Activated CD4-positive, CD25-positive, alpha-beta regulatory T cell treated with anti-CD3 and anti-CD28 coated beads, Interleukin-2, amount 50 U/mL, for 24 hours (primary cell): Measurements from ENCODE around the gene ANO5.
A peak's percentile ranks its signal among the peaks of the same experiment; 100 is the strongest.
"Not testable (repeated sequence)": the region's sequence is repeated elsewhere in the genome, so short reads cannot be mapped to it uniquely, and the experiment has no call there.

Source experiments
- ATAC-seq, 2 donors: fragments of 150-1000 bp; cut with Tn5 transposase; one replicate each; pipeline ENCODE4 v1.10.0; 2021; ENCODE audit warnings: mild to moderate bottlenecking in 1 of 2, moderate library complexity in 1 of 2

The ANO5 gene

DNA sequence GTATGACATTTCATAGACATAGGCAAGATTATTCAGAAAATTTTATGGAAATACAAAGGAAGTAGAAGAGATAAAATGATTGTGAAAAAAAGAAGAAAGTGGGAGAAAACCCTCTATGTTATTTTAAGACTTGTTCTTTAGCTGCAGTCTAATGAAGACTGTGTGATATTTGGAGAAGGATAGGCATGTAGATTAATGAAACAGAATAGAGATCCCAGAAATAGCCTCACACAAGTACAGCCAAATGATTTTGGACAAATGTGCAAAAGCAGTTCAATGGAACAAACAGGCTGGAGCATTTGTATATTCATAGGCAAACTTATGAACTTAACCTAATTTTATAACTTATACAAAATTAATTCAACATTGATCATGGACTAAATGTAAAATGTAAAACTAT, 14.3 kb downstream of the ANO5 start:
- ATAC-seq, result no peak

GRCh38 chr11:22208151-22208858, 15.4 kb downstream of the ANO5 start:
- ATAC-seq, result no peak

DNA sequence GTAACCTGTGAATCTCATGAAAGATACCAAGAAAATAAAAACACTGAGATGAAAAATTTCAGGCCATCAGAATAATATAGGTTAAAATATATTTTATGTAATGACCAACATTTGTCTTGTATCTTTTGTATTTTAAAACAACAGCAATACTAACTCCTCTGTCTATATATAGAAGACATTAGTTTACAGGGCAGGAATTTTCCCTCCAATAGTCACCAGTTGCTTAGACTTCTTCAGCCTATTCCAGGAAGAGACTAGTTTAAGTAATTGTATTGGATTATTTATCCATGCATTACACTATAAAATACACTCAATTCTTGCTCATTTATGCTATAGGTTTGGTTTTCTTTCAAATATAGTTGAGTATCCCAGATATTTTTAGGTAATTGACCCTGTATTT, 24.1 kb downstream of the ANO5 start:
- no peak for ATAC-seq

DNA sequence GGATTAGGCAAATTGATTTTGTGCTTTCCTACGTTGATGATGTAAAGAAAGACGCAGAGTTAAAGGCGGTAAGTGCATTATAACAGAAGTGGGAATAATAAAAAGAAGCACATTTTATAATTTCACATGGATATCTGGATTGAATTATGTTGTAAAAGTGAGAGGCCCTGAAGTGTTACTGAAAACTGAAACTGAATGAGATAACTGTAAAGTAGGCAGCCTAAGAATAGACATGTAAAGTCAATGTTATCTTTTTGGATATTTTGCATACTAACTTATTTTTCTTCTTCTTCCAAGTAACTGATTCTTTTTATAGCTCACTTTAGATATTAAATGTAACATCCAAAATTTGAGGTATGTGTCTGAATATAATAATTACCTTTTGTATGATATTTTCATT, 28.3 kb downstream of the ANO5 start:
- ATAC-seq, result no peak

DNA sequence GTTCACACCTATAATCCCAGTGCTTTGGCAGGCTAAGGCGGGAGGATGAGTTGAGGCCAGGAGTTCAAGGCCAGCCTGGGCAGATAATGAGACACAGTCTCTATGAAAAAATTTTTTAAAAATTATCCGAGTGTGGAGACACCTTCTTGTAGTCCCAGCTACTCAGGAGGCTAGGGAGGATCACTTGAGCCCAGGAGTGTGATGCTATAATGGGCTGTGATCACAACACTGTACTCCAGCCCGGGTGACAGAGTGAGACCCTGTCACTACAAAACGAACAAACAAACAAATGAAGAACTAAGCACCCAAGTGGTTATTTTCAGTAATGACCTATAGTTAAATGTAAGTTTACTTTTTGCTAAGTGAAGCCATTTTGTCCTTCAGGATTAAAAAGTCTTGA, 32.3 kb downstream of the ANO5 start:
- ATAC-seq, result no peak

DNA sequence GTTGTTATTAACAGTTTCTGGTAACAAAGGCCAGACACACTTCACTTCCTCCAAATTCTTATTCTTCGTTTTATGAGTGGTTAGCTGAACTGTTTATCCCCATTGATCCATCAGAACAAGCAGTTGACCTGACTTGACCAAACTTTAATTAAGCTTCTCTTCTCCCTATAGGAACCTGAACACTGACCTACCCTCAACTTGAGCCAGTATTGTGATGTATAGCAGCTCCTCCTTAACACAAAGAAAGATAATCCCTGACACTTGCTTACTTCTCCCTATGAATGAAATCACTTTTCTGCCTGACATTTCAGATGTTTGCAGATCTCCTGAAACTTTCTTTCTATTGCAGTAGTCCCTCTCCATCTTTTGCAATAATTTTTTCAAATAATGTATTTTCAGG, 41.9 kb downstream of the ANO5 start:
- ATAC-seq, result no peak

DNA sequence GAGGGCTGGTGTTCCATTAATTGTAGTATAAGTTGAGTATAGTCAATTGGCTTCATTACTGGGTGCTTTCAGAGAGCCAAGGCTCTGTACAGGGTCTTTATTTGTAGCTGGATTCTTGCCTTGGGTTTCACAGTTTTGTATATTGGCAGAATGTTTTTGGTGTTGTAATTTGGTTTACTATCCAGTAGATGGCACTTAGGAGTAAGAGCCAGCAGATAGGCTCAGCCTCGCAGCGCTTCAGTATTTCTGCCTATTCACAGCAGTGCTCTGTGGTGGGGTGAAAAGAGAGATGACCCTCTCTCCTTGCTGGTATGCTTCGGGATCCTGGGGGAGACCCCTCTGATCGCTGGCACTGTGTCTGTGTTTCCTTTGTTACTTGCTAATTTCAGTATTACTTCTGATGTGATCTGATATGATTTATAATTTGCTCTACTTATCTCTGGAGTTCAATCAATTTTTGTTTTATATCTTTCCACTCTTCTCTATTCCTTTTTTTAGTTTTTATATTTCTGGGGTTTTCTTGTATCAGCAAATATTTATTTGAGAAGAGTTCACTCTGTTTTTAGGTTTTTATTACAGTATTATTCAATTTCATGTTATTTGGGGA, 52.2 kb downstream of the ANO5 start:
- peak; percentile 38 to 44 for ATAC-seq

- no peak for ATAC-seq
These were observed 54.1 kb downstream of the ANO5 start for GRCh38 chr11:22246992-22247391.

DNA sequence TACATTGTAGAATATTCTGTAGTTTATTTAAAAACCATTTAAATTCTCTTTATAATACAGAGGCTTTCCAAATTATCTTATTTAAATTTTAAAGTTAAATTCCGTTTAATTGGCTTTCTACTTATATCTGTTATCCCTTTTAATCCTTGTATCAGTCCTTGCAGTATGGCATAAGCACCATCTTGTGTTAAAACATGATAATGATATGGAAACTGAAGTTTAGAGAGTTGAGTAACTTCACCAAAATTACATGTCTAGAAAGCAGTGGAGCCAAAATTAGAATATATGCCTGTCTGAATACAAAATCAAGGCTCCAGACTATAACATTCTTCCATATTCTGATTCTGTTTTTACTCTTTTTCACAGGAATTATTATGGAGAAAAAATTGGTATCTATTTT, 57.0 kb downstream of the ANO5 start:
- ATAC-seq, result no peak

GRCh38 chr11:22256876-22257275, 64.0 kb downstream of the ANO5 start:
- no peak for ATAC-seq

GRCh38 chr11:22263613-22264012, 70.7 kb downstream of the ANO5 start:
- no peak for ATAC-seq

- ATAC-seq, result not testable (repeated sequence)
These were observed 76.2 kb downstream of the ANO5 start for GRCh38 chr11:22268983-22269624.

DNA sequence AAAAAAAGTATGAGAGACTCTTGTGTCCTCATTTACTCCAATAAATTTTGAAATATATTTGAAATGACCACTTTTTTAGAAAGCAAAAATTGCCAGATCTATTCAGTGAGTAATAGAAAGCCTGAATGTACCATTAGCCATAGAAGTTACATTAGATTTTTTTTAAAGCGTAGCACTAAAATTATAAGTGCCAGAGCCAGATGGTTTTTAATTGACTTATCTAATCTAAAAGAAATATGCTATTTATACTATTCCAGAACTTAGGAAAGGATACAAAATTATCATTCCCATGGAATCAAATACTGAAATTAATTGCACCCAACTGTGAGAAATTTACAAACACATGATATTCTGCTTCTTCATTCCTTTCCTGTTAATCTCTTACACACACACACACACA, 80.9 kb downstream of the ANO5 start:
- no peak for ATAC-seq

GRCh38 chr11:22275600-22275999, 82.7 kb downstream of the ANO5 start:
- no peak for ATAC-seq

DNA sequence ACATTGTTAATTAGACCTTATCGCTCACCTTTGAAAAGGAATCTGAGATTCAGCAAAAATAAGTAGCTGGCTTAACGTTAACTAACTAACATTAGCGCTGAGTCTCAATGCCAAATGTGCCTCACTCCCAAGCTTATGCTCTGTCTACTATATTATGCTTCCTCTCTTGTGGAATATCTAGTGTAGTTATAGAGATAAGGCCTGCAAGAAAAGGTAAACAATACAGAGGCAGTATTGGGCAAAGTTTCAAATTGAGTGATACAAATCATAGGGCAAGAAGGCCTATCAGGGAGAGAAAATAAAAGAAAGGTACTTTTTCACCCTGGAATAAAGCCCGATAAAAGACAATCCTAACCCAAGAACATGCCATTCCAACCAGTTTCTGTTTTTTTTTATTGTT, 83.7 kb downstream of the ANO5 start:
- no peak for ATAC-seq

- not testable (repeated sequence) for ATAC-seq
These were observed 92.1 kb downstream of the ANO5 start for GRCh38 chr11:22284991-22285390.

- ATAC-seq, result no peak
These were observed 109.5 kb downstream of the ANO5 start for GRCh38 chr11:22302368-22302767.

- no peak for ATAC-seq
These were observed 111.6 kb downstream of the ANO5 start for GRCh38 chr11:22304337-22304961.

GRCh38 chr11:22317656-22318055, 124.8 kb downstream of the ANO5 start:
- ATAC-seq, result no peak

GRCh38 chr11:22331771-22332170, 138.9 kb downstream of the ANO5 start:
- ATAC-seq, result no peak
